HepG2 (cell line): ENCODE results near the gene PLXDC2.

Experiments
- BORCS8-MEF2B ChIP-seq: sonication (generic); formaldehyde crosslinking; IDR thresholded peaks from 2 replicates; pipeline ENCODE4 v1.8.0; 2022; ENCODE audit warnings: mild to moderate bottlenecking, missing genetic modification reagents
- CREB1 ChIP-seq, 2 experiments: fragments of 450-650 bp in 1 of 2; IDR thresholded peaks; 2 replicates each; pipeline ENCODE4 v1.6.1; 2016 to 2017; ENCODE audit warnings: control low read depth in 1 of 2, mild to moderate bottlenecking in 1 of 2, missing compliant biosample characterization in 1 of 2, missing genetic modification characterization in 1 of 2
- HNRNPK ChIP-seq: fragments of 200-400 bp; formaldehyde crosslinking; IDR thresholded peaks from 2 replicates; pipeline ENCODE4 v1.6.1; 2018; ENCODE audit warnings: low read length, low read depth, moderate library complexity, mild to moderate bottlenecking; ENCODE audit not compliant: poor library complexity, severe bottlenecking
- POLR2AphosphoS5 ChIP-seq: IDR thresholded peaks from 2 replicates; pipeline ENCODE4 v1.6.1; 2012; ENCODE audit warnings: low read depth, low read length
- TF ChIP-seq, protein P1 (sequence below): sonication (generic); formaldehyde crosslinking; IDR thresholded peaks from 2 replicates; pipeline ENCODE4 v1.5.0; 2020; ENCODE audit warnings: mild to moderate bottlenecking, missing genetic modification reagents, moderate library complexity
- TF ChIP-seq, protein P2 (sequence below): sonication (generic); formaldehyde crosslinking; conservative IDR thresholded peaks from 2 replicates; pipeline ENCODE4 v1.4.0; 2020; ENCODE audit warnings: missing genetic modification reagents
- TF ChIP-seq, protein P3 (sequence below): conservative IDR thresholded peaks from 2 replicates; pipeline ENCODE4 v1.6.1; 2018; ENCODE audit warnings: missing genetic modification reagents

DNA sequence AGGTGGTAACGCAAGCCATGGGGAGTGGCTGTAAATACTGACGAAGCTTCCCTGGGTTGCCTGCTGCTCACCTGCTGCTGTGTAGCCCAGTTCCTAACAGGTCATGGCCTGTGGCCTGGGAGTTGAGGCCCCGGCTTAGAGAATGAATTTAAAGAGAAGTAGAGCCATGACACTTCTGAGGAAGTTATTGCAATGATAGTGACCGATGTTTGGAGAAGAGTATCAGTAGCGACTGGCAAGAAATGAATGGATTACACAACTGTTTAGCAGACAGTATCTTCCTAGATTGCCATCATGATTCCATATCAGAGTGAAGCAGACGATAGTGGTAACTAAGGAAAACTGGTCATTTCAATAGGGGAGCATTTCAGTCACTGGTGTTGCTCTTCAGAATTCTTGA lies 249.6 kb downstream of the PLXDC2 start:
- TF ChIP-seq, protein P1, sequence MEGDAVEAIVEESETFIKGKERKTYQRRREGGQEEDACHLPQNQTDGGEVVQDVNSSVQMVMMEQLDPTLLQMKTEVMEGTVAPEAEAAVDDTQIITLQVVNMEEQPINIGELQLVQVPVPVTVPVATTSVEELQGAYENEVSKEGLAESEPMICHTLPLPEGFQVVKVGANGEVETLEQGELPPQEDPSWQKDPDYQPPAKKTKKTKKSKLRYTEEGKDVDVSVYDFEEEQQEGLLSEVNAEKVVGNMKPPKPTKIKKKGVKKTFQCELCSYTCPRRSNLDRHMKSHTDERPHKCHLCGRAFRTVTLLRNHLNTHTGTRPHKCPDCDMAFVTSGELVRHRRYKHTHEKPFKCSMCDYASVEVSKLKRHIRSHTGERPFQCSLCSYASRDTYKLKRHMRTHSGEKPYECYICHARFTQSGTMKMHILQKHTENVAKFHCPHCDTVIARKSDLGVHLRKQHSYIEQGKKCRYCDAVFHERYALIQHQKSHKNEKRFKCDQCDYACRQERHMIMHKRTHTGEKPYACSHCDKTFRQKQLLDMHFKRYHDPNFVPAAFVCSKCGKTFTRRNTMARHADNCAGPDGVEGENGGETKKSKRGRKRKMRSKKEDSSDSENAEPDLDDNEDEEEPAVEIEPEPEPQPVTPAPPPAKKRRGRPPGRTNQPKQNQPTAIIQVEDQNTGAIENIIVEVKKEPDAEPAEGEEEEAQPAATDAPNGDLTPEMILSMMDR, result no peak
- TF ChIP-seq, protein P2, sequence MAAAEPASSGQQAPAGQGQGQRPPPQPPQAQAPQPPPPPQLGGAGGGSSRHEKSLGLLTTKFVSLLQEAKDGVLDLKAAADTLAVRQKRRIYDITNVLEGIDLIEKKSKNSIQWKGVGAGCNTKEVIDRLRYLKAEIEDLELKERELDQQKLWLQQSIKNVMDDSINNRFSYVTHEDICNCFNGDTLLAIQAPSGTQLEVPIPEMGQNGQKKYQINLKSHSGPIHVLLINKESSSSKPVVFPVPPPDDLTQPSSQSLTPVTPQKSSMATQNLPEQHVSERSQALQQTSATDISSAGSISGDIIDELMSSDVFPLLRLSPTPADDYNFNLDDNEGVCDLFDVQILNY (CRISPR knock-in tag), result no peak
- TF ChIP-seq, protein P3, sequence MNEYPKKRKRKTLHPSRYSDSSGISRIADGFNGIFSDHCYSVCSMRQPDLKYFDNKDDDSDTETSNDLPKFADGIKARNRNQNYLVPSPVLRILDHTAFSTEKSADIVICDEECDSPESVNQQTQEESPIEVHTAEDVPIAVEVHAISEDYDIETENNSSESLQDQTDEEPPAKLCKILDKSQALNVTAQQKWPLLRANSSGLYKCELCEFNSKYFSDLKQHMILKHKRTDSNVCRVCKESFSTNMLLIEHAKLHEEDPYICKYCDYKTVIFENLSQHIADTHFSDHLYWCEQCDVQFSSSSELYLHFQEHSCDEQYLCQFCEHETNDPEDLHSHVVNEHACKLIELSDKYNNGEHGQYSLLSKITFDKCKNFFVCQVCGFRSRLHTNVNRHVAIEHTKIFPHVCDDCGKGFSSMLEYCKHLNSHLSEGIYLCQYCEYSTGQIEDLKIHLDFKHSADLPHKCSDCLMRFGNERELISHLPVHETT, result no peak
- no peak for TF ChIP-seq CREB1 (IDR thresholded peaks at IDR 0.05)
- TF ChIP-seq CREB1 (CRISPR knock-in tag; IDR thresholded peaks at IDR 0.05), result no peak
- TF ChIP-seq BORCS8-MEF2B (CRISPR knock-in tag), result no peak
- no peak for TF ChIP-seq POLR2AphosphoS5
- TF ChIP-seq HNRNPK, result no peak
